HG03108 (cell line): ENCODE measurements around the gene TSHR.
"Not testable (repeated sequence)": the region's sequence is repeated elsewhere in the genome, so short reads cannot be mapped to it uniquely, and the experiment has no call there.

ENCODE experiments used
- ATAC-seq: cut with Tn5 transposase; IDR thresholded peaks from one replicate; pipeline ENCODE4 v1.9.1; 2021; ENCODE audit warnings: moderate library complexity; ENCODE audit not compliant: unreplicated experiment

TSHR gene

GRCh38 chr14:80955416-80955941 lies at the start of gene TSHR:
Gene TSHR, plus strand, starts transcription at chr14:80955621. Its CDS starts 60 bp downstream, at chr14:80955681.
- no peak for ATAC-seq

DNA sequence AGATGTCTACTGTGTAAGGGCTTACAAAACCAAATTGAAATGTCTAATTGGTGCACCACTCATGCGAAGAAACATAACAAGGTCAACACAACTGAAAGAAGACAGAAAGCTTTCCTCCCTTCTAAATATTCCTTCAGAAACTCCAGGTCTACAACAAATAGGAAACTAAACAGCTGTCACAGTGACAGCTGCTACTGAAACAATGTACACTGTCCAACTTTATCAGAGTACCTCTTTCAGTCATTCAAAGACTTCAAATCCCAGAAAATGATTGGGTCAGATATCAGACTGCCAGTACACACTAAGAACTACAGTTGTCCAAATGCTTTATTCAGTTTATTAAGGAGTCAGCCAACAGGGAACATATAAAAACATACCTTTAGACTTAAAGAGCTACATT lies 49.1 kb upstream of the TSHR start:
- ATAC-seq = no peak

DNA sequence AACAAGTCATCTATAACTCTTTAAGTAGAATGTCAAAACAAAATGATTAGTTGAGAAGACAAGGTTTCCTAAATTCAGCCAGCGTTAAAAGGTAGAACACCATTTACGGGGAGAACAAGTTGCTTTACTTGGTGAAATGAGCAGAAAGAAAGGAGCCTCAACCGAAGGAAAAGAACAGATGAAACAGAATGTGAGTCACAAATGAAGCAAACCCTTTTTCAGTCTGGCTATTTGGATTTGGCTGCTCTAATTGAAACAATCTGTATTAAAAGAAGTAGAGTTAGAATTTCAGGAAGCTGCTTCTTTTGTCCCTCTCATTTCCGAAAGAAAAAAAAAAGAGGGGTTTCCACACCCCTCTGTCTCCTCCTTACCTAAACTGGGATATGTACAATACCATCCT lies 48.5 kb upstream of the TSHR start:
- no peak for ATAC-seq

GRCh38 chr14:80912013-80912412 lies 43.4 kb upstream of the TSHR start:
- ATAC-seq = not testable (repeated sequence)

DNA sequence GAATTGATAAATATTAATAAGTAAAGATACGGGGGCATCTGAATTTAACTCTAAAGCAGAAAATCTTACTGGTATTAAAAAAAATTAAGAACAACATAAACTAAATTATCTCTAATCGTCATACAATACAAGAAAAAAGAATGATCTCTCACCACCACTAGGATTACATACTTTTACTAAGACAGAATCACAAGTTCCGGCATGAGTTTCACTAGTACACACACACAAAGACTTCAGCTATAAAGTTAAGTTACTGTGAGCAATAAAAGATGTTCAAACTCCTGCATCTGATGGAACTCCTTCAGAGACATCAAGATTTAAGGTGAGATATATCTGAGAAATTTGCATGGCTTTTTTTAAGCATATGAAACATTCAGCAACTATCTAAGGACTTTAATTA lies 35.8 kb upstream of the TSHR start:
- no peak for ATAC-seq

DNA sequence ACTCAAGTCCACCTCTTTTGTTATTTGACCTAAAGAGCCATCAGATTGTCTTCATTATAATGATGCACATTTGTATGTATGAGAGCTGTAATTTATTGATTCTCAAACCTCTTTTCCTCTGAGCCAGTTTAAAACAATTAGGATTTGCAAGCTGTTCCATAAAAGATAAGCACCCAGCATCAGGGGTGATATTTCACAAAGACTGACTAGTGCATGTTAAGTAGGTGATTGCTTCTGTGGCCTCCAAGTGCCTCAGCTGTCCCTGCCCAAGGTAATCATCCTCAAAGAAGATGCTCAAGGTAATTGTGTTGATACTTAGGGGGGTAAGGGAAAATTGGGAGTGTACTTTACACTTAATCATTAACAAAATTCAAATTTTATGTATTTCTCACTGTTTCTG lies 32.1 kb upstream of the TSHR start:
- no peak for ATAC-seq

- ATAC-seq = no peak
Measured at GRCh38 chr14:80924365-80925103, 30.9 kb upstream of the TSHR start.

DNA sequence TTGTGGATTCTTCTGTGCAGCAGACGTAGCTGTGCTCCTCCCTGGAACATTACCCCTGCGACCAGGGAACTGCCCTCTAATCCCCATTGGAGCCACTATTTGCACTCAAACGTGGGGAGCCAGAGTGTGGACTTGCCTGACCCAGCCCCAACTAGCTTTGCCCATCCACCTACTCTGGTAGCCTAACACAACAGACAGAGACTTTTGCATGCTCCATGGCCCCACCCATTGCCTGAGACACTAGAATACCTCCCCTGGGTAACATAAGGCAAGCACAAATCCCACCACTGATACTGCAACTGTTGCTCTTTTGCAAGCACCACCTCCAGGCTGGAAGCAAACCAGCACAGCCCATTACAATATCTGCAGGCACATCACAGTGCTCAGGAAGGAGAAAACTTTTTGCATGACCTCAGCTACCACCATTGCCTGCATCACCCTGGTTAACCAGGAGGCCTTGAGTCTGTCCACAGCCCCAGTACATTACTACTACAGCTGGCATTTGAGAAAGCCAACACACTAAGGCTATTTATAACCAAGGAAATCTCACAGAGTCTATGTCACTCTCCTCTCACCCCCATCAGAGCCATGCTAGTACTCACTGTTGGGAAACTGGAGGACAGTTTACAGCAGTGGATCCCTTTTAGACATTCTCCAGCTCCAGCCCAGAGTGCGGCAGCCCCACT lies 28.9 kb upstream of the TSHR start:
- no peak for ATAC-seq

DNA sequence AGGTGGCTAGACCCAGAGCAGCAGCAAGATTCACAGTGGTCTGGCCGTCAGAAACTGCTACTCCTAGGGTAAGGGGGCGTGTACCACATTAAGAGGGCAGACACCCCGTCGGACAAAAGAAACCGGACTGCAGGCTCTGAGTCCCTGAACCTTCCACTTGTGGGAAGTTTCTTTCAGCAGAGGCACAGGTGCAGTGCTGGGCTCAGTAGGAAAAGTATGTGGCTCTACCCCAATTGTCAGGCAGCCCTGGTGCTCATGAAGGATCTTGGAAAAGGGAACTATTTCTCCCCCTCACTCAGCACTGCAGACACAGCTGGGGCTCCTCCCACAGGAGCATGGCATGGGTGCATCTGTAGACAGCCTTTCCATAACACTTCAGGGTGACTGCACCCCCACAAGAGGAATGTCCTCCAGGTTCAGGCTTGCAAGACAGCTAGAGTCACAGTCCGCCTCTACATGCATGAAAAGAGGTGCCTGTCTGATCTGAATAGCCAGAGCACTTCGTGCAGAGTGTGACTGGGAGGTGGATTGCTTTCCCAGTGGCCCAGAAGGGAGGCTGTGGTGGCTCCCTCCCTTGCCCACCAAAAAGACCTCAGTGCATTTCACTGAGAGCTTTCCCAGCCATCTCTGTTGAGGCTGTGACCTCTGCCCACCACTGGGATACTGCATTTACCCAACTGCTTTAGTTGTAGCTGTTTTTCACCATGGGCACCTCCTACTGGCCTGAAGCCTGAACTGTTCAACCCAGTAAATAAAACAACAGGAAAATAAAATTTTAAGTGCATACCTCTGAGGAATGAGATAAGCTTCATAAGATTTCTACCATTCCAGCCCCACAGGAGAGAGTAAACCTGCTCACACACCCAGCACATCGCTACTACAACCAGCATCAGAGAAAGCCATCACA lies 28.1 kb upstream of the TSHR start:
- no peak for ATAC-seq

- ATAC-seq = no peak
Measured at GRCh38 chr14:80930095-80930494, 25.3 kb upstream of the TSHR start.

GRCh38 chr14:80930836-80931389 lies 24.5 kb upstream of the TSHR start:
- peak; percentile 98 for ATAC-seq

DNA sequence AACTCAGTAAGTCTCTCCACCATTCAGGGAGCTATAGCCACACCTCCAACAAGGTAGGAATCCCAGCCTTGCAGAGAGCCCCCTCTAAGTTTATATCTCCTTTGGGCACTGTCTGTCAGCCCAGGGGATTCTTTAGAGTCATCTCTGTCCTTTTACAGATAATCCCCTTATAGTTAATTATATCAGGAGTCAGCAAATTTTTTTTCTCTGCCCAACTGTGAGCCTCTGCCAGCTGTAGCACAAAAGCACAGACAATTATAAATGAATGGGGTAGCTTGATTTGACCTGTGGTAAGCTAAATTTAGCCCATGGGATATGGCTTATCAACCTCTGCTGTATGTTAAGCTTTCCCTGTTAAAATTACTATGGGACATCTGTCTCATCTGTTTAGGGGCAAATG lies 22.1 kb upstream of the TSHR start:
- no peak for ATAC-seq

- ATAC-seq = no peak
Measured at GRCh38 chr14:80933686-80934085, 21.7 kb upstream of the TSHR start.

DNA sequence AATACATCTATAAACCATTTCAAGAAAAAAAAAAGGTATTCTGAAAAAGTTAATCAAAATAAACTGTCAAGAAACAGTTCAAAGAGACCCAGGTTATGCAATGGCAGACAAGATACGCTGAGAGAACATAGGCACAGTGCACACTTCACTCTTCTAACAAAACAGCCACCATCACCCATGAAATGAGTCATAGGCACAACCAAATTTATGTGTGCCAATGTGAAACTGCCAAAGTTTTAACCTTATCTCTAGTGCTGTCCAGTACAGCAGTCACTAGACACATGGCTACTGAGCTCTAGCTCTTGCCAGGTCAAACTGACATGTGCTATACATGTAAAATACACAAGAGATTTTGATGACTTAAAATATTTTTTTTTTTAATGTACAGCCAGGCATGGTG lies 15.3 kb upstream of the TSHR start:
- no peak for ATAC-seq

GRCh38 chr14:80941241-80942185 lies 13.9 kb upstream of the TSHR start, which contains the start of gene CEP128:
Gene CEP128, minus strand, starts transcription at chr14:80941738.
- ATAC-seq = peak; percentile 96

- ATAC-seq = no peak
Measured at GRCh38 chr14:80942191-80942600, 13.2 kb upstream of the TSHR start.

DNA sequence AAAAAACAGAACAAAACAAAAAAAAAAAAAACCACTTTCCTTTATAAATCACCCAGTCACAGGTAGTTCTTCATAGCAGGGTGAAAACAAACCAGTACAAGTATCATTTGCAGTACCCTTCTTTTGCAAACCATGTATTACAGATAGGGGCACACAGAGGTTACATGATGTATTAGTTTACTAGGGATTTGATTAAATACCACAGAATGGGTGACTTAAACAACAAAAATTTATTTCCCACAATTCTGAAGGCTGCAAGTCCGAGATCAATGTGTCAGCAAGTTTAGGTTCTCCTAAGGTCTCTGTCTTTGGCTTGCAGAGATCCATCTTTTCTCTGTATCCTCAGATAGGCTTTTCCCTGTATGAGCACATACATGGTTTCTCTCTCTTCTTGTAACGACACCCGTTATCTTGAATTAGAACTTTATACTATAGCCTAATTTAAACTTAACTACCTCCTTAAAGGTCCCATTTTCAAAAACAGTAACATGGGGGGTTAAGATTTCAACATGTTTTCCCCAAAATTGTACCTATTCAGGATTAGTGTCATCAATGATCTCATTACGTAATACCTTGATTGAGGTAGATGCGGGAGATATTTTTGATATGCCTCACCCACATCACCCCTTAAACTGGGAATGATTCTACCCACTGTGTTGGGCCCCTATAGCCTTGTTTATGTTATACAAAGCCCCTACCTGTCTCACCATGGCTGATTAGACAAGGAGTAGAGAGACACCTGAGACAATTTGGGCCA lies 10.4 kb upstream of the TSHR start:
- no peak for ATAC-seq

- ATAC-seq = no peak
Measured at GRCh38 chr14:80946187-80946586, 9.2 kb upstream of the TSHR start.

GRCh38 chr14:80946797-80947196 lies 8.6 kb upstream of the TSHR start:
- no peak for ATAC-seq
